CD4-positive, alpha-beta T cell treated with Interleukin-2 at 100 ng/mL for 4 hours (primary cell): Measurements from ENCODE around the gene RAB35.
"Not testable (repeated sequence)": the region's sequence is repeated elsewhere in the genome, so short reads cannot be mapped to it uniquely, and the experiment has no call there.

Source experiments
- DNase-seq: peaks from one replicate; pipeline ENCODE4 v3.0.0-alpha.2; 2020; ENCODE audit warnings: low spot score

The RAB35 gene

GRCh38 chr12:120060717-120061116 is 55.8 kb downstream of the RAB35 start:
- no peak for DNase-seq

DNA sequence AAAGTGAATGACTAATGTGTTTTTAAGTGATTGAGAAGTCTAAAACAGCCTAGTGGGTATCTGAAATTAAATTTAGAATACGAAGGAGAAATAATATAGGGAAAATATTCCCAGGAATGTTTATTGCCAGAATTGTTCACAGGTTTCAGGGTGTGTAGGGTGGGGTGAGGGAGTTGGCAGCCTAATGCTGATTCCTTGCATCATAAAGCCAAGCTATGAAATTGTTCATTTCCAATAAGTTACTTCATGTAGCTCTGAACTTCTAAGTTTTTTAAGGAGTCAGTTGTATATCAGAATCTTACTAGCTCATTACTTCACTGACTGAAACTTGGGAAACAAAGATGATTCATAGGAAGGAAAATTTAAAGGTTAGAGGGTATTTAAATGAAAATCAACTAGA is 56.4 kb downstream of the RAB35 start:
- no peak for DNase-seq

DNA sequence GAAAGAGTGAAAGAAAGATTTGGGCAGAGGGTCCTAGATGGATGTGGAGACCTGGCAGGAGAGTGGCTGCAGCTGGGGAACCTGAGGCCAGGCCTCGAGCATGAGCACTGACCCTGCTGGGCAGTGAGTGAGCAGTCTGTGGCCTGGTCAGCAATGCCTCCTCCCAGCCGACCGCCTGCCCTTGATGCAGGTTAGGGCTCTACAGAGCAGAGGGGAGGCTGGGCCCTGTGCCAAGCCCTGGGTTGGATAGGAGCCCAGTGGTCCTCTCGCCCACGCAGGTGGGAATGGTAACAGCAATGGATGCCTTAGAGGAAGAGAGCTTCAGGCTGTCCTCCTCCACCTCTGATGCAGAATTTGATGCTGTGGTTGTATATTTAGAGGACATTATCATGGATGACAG is 59.8 kb downstream of the RAB35 start:
- no peak for DNase-seq

GRCh38 chr12:120055231-120056000 is 61.1 kb downstream of the RAB35 start:
- no peak for DNase-seq

GRCh38 chr12:120054293-120054692 is 62.3 kb downstream of the RAB35 start:
- no peak for DNase-seq

GRCh38 chr12:120051535-120051934 is 65.0 kb downstream of the RAB35 start:
- DNase-seq: no peak

DNA sequence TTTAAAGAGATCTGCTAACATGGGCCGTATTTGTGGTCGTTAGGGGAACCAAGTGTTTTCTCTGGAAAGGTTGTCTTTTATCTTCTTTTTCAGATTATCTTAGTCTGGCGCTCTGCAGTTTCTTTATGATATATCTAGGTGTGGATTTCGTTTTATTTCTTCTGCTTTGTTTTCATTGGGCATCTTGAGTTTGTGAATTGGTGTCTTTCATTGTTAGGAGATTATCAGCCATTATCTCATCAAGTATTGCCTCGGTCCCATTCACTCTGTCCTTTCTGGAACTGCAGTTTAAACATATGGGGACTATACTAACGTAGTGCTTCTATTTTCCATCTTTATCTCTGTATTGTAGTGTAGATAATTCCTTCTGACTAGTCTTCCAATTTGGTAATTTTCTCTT is 67.1 kb downstream of the RAB35 start:
- no peak for DNase-seq

DNA sequence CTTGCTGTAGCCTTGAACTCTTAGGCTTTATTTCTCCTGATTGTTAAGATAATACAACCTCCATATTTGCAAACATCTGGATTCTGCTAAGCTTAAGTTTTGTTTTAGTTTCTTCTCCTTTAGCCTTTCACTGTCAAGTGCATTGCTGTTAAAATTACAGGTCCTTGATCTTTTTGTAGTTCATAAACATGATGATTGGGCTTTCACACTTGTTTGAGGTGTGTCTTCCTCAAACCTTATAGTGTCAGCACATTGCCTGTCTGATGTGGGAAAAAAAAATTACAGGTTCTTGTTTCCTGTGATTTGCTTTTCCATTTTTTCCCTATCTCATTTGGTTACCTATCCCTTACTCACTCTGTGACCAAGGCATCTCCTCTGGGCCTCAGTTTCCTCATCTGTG is 68.3 kb downstream of the RAB35 start:
- peak; percentile 38 for DNase-seq

DNA sequence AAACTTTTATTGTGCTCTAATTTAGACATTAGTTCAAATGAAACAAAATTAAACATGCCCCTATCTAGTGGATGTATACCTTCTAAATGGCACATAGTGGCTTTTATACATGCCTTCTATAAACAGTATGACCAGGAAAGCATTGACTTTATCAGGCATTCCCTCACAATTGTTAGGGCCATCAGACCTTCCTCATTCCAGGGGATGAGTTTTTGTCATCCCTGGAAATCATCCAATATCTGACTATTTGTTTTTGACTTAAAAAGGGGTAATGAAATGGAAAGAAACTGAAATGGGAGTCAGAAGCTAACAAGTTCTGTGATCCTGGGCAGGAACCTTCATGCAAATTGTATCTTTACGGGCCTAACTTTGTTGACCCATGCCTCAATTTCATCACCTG is 69.5 kb downstream of the RAB35 start:
- no peak for DNase-seq

DNA sequence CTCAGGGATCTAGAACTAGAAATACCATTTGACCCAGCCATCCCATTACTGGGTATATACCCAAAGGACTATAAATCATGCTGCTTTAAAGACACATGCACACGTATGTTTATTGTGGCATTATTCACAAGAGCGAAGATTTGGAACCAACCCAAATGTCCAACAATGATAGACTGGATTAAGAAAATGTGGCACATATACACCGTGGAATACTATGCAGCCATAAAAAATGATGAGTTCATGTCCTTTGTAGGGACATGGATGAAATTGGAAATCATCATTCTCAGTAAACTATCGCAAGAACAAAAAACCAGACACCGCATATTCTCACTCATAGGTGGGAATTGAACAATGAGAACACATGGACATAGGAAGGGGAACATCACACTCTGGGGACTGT is 71.2 kb downstream of the RAB35 start:
- not testable (repeated sequence) for DNase-seq
